COLO668 (cell line): Measurements from ENCODE around the gene CBLC.

Source experiments
- DNase-seq: peaks from one replicate; lab custom pipeline; 2025; ENCODE audit not compliant: unreplicated experiment; lab: John Stamatoyannopoulos, UW

CBLC gene

DNA sequence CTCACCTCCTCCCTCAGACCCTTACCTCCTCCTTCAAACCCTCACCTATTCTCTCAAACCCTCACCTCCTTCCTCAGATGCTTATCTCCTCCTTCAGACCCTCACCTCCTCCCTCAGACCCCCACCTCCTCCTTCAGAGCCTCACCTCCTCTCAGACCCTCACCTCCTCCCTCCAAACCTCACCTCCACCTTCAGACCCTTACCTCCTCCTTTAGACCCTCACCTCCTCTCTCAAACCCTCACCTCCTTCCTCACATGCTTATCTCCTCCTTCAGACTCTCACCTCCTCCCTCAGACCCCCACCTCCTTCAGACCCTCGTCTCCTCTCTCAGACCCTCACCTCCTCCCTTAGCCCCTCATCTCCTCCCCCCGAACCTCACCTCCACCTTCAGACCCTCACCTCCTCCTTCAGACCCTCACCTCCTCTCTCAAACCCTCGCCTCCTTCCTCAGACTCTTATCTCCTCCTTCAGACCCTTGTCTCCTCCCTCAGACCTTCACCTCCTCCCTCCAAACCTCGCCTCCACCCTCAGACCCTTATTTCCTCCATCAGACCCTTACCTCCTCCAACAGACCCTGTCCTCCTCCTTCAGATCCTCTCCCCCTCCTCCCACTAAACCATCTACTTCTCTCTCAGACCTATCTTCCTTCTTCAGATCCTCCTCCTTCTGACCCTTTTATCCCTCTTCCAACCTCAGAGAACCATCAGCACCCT lies 31.6 kb upstream of the CBLC start:
- no peak for DNase-seq

DNA sequence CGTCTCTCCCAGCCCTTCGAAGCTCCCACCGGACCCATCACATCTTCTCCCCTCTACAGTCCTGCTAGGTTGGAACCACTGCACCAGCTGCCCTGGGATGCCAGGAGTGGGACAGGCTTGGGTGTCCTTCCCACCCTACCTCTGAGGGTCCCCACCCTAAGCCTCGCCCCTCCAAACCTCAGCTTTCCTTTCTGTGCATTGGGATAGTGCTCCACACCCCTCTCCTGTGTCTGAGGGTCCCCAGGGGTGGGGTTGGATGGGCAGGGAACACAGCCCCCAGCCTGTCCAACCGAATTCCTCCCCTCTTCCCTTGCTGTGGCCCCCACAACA lies 31.1 kb upstream of the CBLC start:
- DNase-seq = no peak

DNA sequence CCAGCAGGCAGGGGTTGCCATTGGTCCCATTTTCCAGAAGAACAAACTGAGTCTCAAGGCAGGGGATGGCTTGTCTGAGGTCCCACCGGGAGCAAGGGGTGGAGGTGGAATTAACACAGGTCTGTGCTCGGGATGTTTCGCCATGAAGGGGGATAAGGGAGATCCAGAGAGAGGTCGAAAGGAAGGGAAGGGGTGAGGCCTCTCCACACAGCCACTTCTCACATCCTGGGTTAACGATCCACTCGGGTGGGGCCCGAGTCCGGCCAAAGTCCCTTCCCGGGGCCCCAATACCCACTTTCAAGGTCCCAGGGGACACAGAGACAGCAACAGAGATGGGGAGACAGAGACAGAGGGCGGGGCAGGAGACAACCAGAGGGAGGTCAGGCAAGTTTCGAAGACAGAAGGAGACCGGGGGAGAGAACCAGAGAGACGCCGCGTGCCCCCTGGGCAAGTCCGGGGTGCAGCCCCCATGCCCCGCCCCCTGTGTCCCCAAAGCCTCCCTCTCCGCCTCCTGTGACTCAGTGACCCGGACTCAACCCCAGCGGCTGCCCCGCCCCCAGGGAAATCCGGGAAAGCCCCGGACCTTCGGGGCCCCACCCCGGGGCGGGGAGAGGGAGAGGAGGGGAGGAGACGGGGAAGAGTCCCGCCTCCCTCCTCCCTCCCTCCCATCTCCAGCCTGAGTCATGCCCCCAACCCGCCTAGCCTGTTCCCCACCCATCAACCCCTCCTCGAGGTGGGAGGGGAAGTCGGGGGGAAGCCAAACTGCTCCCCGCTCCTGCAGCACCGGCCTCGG lies 30.5 kb upstream of the CBLC start:
- peak; percentile 90 for DNase-seq

DNA sequence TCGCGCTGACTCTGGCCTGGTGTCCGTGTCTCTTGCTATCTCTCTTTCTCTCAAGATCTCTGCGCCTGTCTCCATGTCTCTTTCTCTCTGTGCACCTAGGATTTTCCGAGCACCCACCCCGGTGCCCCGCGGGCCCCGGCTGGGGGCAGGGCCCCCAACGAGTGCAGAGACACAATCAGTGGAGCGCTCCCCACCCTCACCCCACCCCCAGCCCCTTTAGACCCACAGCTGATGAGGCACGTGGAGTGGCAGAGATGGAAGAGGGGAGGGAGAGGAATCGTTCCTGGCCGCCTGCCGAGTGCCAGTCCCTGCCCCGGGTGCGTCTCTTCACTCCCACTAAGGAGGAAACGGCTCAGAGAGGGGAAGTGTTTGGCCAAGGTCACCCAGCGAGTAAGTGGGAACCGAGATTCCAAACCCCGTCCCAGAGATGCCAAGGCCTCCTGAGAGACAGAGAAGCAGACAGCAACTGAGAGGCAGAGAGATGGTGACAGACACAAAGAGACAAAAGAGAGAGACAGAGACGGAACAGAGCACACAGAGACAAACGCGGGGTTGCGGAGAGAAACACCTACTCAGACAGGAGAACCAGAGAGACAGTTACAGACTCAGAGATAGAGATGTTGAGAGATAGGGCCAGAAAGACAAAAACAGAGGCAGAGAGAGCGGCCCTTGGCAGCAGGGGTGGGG lies 29.8 kb upstream of the CBLC start:
- peak; percentile 58 for DNase-seq

DNA sequence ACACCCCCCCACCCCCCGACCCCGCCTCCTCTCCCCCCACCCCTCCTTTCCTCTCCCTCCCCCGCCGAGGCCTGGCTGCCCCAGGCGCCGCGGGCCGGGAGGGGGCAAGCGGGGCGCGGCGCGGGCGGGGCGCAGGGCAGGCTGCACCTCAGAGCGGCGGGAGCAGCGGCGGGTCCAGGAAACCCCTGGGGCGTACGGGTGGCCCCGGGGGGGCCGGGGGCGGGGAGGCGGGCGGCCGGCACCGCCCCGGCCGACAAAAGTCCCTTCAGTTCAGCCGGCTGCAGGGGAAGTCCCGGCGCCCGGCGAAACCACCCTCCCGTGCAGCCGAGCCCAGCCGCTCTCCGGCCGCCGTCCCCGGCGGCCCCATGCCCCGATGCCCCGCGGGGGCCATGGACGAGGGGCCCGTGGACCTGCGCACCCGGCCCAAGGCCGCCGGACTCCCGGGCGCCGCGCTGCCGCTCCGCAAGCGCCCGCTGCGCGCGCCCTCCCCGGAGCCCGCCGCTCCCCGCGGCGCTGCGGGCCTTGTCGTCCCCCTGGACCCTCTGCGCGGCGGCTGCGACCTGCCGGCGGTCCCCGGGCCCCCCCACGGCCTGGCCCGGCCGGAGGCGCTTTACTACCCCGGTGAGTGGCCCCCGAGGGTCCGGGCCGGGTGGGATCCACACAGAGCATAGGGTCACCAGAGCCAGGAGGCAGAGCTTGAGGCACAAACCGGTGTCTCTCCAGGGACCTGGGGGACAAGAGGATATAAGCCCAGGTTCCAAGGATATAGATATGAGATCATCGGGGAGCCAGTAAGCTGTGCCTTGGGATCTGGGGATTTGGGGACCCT lies 29.1 kb upstream of the CBLC start, which contains the start of gene BCL3:
Gene BCL3 (plus strand): TSS at position 283 of the 829 bp plus-strand sequence. CDS start 83 bp downstream, at position 366.
- peak; percentile 80 for DNase-seq

DNA sequence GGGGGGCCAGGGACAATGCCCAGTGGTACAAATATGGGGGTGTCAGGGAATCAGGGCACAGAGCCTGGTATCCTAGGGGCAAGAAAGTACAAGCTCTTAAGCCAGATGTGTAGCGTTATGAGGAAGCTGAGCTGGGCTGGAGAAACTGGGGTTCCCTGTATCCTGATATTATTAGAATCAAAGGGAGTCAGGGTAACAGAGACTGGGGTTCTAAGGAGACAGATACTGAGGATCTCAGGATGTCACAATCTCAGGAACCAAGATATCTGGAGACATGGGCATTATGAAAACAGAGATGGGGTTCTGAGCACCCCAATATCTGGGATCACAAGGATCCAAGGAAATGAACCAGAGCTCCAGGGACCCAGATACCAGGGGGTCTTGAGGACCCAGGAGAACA lies 28.4 kb upstream of the CBLC start:
- DNase-seq = no peak

DNA sequence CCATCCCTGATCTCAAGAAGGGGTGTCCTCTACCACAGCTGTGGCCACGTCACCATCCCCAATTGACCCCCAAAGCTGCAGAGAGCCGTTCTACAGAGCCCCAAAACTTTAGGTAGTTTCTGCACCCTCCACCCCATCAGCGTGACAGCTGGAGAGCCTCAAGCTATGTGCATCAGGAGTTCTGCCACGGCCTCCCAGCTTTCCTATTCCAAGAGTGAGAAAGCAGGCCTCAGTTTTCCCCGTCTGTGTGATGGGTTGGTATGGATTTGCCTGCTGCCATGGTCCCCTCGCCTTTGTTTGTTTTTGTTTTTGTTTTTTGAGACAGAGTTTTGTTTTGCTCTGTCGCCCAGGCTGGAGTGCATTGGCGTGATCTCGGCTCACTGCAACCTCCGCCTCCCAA lies 27.7 kb upstream of the CBLC start:
- DNase-seq = no peak

DNA sequence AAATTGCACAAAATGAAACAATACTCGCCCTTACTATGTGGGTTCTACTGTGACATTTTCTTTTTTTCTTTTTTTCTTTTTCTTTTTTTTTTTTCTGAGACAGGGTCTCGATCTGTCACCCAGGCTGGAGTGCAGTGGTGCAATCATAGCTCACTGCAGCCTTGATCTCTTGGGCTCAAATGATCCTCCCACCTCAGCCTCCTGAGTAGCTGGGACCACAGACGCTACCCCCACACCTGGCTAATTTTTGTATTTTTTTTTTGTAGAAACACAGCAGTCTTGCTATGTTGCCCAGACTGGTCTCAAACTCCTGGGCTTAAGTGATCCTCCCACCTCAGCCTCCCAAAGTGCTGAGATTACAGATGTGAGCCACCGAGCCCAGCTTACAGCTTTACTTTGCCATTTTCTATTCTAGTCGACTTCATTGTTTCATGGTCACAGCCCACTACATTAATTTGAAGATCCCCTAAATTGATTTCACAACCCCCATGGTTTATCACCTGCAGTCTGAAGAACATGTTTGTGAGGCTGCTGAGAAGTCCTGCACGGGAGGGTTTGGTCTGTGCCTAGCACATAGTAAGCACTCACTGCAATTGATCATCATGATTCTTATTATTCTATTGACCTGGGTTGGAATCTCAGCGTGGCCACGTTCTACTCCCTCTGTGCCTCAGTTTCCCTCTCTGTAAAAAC lies 25.4 kb upstream of the CBLC start:
- no peak for DNase-seq

DNA sequence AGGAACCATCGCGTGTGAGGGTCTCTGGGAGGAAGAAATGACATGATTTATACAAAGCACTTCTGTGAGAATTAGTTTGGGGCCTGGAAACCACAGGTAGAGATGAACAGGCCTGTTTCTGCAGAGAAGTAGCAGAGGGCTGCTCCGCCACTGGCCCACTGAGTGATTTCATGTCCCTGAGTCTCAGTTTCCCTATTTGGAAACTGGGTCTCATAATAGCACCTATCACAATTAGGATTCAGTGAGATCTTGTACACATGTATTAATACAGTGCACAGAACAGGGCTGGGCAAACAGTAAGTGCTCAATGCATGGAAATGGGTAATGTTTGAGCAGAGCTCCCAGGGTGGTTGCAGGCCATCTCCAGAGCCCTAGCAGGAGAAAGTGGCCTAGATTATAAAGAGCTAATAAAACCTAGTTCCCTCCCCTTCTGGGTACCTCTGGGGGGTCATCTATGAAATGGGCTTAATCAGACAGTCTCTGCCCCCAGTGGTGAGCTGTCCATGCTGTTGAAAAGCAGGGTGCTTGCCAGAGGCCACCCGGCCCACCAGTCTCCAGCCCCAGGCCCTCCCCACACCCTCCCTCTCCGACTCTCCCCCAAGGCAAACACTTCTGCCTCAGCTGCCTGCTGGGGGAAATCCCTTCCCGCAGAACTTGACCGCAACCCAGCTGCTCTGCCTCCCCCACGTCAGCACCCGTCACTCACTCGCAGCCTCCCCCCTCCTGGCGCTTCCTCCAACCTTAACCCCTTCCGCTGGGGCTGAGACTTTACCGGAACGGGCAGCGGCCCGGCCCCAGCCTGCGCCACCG lies 24.7 kb upstream of the CBLC start:
- DNase-seq = peak; percentile 96

DNA sequence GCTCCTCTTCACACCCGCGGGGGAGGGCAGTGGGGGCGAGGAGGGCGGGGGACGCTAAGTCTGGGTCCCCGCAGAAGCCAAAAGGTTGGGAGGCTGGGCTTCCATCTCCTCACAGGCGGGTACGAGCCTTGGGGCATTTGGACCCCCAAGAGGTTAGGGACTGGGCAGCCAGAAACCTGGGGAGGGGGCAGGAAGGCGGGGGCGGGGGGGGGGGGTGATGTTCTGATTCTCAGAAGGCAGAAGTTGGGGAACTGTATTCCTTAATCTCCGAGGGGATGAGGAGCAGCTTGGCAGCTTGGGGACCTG lies 24.1 kb upstream of the CBLC start:
- no peak for DNase-seq

DNA sequence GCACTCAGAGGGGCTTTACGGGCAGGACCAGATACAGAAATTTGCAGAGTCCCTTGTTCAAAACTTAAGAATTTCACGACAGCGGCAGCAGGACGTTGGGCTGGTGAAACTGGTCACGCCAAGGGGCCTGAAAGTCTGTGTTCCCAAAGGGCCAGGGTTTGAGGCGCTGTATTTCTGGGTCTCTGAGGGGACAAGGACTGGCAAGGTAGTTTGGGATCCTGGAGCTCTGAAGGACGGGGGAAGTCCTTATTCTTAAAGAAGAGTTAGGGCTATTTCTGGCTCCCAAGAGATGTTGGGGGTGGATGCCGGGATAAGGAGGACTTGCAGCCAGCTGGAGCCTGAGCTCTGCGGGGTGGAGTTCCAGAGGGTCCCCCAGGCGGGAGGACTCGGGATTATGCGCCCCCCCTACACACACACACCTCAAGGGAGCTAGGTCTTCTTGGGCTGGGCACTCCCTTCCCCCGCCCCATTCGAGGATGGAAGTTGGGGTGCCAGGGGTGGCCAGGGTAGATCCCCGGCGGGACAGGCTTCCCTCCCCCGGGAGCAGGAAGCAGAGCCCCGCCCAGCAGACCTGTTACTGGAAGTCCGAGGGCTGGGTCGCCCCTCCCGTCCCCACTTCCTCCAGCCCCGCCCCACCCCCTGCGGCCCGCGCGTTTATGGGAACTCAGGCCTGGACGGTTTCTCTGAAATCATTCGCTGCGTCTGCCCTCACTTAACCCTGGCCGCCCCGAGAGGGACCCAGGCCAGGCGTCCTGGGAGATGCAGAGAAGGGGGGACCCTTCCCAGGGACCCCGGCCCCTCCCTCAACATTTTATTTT lies 23.5 kb upstream of the CBLC start:
- DNase-seq = peak; percentile 91

DNA sequence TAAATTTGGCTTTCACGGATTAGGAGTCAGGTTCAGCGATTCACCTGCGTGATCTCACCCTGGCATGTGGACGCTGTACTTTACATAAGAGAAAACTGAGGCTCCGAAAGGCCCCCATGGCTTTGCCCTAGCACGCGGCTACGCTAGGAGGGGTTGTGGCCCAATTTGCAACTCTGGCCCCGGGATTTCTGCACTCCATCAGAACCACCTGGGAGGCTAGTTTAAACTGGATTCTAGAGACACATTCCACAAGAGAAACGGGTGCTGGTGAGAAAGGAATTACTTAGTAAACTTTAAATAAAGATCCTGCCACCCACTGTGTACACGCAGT lies 23.0 kb upstream of the CBLC start:
- DNase-seq = no peak

DNA sequence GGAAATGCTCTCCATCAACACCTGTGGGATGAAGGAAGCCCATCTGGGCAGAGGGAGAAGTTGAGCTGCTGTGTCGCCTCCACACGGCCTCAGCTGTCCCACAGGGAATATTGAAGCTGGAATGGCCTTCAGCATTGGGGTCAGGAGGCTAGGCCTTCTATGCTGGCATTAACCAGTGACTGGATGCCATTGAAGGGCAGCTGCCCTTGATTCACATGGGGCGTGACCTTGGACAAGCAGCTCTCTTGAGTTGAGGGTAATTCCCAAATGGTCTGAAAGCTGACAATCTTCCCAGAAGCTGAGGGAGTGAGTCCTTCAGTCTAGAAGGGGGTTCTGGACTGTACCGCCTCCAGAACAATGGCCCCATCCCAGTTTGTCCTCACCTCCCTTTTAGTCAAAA lies 22.5 kb upstream of the CBLC start:
- DNase-seq = no peak

DNA sequence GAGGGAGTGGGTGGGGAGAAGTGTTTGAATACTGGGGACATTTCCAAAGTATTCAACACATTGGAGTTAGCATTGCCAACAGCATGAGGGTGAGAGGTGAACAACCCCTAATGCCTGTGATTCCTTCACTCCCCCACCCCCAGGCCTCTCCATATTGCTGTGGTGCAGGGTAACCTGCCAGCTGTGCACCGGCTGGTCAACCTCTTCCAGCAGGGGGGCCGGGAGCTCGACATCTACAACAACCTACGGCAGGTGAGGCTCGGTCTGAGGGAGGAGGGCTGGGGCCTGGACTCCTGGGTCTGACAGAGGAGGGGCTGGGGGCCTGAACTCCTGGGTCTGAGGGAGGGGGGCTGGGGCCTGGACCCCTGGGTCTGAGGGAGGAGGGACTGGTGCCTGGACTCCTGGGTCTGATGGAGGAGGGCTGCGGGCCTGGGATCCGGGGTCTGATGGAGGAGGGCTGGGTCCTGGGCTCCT lies 21.6 kb upstream of the CBLC start:
- DNase-seq = no peak

DNA sequence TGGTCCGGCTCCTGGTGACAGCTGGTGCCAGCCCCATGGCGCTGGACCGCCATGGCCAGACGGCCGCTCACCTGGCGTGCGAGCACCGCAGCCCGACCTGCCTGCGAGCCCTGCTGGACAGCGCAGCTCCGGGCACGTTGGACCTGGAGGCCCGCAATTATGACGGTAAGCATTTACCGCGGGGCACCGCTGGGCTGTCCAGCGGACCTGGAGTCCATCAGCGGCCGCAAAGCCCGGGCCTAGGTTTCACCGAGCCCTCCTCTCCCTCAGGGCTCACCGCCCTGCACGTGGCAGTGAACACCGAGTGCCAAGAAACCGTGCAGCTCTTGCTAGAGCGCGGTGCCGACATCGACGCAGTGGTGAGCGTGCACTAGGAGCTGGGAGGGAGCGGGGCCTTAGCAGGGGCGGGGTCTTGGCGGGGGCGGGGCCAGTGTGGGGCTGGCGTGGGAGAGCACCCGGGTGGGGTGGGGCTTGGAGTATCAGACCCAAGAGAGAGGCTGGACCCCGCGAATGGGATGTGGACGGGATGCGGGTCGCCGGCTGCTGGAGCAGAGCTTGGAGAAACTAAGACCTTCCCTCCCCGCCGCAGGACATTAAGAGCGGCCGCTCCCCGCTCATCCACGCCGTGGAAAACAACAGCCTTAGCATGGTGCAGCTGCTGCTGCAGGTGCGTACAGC lies 20.5 kb upstream of the CBLC start:
- no peak for DNase-seq

DNA sequence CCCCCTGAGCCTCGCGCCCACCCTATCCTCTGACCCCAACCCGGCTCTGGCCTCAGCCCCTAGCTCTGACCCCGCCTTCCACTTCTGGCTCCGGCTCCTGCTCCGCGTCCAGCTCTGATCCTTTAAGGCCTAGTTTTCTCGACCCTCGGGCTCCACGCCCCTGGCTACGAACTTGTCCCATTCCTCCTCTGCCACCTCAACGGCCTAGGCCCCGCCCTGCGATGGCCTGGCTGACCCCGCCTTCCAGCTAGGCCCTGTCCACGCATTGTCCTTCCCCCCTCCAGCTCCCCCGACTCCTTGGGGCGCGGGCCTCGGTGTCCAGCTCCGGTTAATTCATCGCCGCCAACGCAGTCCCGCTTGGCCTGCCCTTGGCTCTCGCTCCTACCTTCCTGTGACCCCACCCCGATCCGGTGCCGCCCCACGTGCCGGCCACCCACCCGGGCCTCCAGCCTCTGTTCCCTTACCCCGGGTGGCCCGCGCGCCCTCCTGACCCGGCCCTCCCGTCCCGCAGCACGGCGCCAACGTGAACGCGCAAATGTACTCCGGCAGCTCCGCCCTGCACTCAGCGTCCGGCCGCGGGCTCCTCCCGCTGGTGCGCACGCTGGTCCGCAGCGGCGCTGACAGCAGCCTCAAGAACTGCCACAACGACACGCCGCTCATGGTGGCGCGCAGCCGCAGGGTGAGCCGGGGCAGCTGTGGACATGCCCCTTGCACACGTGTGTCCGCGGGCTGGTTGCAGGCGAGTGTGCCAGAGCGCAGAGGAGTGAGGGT lies 19.8 kb upstream of the CBLC start:
- no peak for DNase-seq

DNA sequence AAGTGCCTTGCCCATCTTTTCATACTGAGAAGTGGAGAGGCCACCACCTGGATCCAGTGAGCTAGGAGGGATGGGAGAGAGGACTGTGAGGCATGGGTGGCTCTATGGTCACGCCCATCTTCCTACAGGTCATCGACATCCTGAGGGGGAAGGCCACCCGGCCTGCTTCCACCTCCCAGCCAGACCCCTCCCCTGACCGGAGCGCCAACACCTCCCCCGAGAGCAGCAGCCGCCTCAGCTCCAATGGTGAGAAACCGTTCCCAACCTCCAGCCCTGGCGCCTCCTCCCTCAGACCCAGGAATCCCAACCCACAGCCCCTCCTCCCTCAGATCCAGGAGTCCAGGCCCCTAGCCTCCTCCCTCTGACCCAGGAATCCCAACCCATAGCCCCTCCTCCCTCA lies 19.1 kb upstream of the CBLC start:
- DNase-seq = no peak
